Sigmoid colon (tissue), 7 donors: Measurements from ENCODE around the gene CD2. TPM values are rescaled to one million over a fixed set of nuclear protein-coding genes. Genes with fewer than 3 reads are reported as not detected.

Experiments
- DNase-seq: peaks from one replicate; pipeline ENCODE4 v3.0.0-alpha.2; 2019
- H3K27ac ChIP-seq, 4 donors: fragments of 200-600 bp; sonication (generic); one replicate each; pipeline ENCODE4 v1.5.1; 2016 to 2019; ENCODE audit warnings: mild to moderate bottlenecking in 1 of 4
- H3K27me3 ChIP-seq, 3 donors: fragments of 200-600 bp; sonication (generic); one replicate each; pipeline ENCODE4 v1.5.1; 2019; ENCODE audit warnings: mild to moderate bottlenecking in 1 of 3
- H3K36me3 ChIP-seq, 4 donors: fragments of 200-600 bp; sonication (generic); one replicate each; pipeline ENCODE4 v1.5.1; 2016 to 2019
- H3K4me1 ChIP-seq, 4 donors: fragments of 200-600 bp; sonication (generic); one replicate each; pipeline ENCODE4 v1.5.1; 2017 to 2019
- H3K4me3 ChIP-seq, 4 donors: fragments of 200-600 bp; sonication (generic); one replicate each; pipeline ENCODE4 v1.5.1; 2017 to 2019; ENCODE audit warnings: mild to moderate bottlenecking in 2 of 4, moderate library complexity in 1 of 4
- H3K9me3 ChIP-seq, 4 donors: fragments of 200-600 bp in 3 of 4; sonication (generic) in 3 of 4; one replicate each; pipeline versions ENCODE4 v1.5.1 to v1.6.1; 2013 to 2019
- EP300 ChIP-seq, 4 donors: sonication (generic); formaldehyde crosslinking; IDR thresholded peaks; one replicate each; pipeline ENCODE4 v1.6.1; 2017; ENCODE audit warnings: antibody characterized with exemption in 4 of 4
- POLR2A ChIP-seq, 2 donors: fragments of 450-650 bp; IDR thresholded peaks; one replicate each; pipeline ENCODE4 v1.6.1; 2016; ENCODE audit warnings: antibody characterized with exemption in 2 of 2, mild to moderate bottlenecking in 2 of 2, moderate library complexity in 2 of 2
- POLR2AphosphoS5 ChIP-seq, 4 donors: sonication (generic); formaldehyde crosslinking; IDR thresholded peaks; one replicate each; pipeline ENCODE4 v1.6.1; 2017; ENCODE audit warnings: antibody characterized with exemption in 4 of 4
- WGBS, 2 donors: extraction: QIAGEN DNeasy Blood & Tissue Kit; methylation state at CpG; one replicate each; pipeline ENCODE4 v1.1.7; 2013; 5-methylcytosine and 5-hydroxymethylcytosine counted together
- intact Hi-C: fragments of 100-400 bp; cut with DNase I; formaldehyde crosslinking; loops from one replicate; pipeline ENCODE4 v1.15.1; 2023
- polyA plus RNA-seq, 3 donors: library from polyadenylated mRNA; stranded (reverse); fragments of 200-250 nt; gene quantifications; one replicate each; pipeline ENCODE4 v1.2.3, GENCODE V29; 2013
- total RNA-seq, 4 donors: library from RNA; depleted of rRNA; stranded (reverse); fragments of >200 nt; gene quantifications; one replicate each; pipeline ENCODE4 v1.1.0, GENCODE V29; 2016
- TF ChIP-seq, protein P1 (sequence below), 4 experiments: fragments of 450-650 bp in 3 of 4; fragments of 200-600 bp in 1 of 4; IDR thresholded peaks; one replicate each; pipeline ENCODE4 v1.5.1; 2016 to 2019; ENCODE audit warnings: antibody characterized with exemption in 4 of 4, mild to moderate bottlenecking in 3 of 4, moderate library complexity in 2 of 4
- donor health status: healthy with polysubstance abuse.
- donor health status: Bipolar disorder and iron deficiency.
- donor health status: healthy.

CD2 gene
- total and polyA plus RNA-seq, 7 donors, result 0.36 to 30.2 (median 1.1) TPM; not detected in 1

DNA sequence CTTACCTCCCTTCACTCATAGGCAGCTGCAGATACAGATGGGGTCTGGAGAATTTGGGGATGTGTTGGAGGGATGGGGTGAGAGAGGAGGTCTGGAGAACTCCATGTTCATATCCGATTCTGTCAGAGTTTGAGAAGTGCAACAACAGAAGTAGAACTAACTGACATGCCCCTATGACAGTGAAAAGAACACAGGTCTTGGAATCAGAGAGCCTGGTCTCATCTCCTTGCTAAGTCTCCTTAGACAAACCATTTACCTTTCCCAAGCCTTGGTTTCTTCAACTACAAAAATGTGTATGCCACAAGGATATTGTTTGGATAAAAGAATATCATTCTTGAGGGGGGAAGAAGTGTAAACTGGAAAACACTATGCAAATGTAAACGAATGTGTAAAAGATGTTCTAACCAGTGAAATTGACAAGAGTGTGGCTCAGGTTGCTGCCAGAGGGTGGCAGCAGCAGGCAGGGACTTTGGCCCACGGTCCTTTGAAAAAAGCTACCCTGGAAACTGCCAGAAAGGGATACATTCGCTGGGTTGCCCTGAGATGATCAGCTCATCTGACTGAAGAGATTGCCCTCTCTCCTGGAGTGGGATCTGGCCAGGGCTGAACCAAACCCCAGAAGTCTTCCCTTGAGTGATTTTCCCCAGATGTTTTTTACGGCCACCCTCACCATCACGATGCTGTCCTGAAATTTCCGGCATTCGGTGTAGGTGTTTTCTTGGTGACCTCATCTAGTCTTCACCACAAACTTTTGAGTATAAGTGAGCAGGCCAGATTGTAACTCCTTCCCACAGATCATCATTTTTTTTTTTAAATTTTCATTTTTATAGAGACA is 17.0 kb upstream of the CD2 start:
- Histone ChIP-seq H3K36me3 (no peaks in the 10 kb centered on the region), H3K4me1 (no peaks in the 10 kb centered on the region), H3K4me3 (no peak overlapping the region), H3K9me3 (no peaks in the 10 kb centered on the region), H3K27me3 (no peaks in the 10 kb centered on the region), H3K27ac (no peak overlapping the region)
- intact Hi-C loops, result loop anchor here (1.0 kb wide), 1 partner anchor 318 kb away; no protein-coding TSS in a partner anchor
- no peak for DNase-seq
- TF ChIP-seq, protein P1, sequence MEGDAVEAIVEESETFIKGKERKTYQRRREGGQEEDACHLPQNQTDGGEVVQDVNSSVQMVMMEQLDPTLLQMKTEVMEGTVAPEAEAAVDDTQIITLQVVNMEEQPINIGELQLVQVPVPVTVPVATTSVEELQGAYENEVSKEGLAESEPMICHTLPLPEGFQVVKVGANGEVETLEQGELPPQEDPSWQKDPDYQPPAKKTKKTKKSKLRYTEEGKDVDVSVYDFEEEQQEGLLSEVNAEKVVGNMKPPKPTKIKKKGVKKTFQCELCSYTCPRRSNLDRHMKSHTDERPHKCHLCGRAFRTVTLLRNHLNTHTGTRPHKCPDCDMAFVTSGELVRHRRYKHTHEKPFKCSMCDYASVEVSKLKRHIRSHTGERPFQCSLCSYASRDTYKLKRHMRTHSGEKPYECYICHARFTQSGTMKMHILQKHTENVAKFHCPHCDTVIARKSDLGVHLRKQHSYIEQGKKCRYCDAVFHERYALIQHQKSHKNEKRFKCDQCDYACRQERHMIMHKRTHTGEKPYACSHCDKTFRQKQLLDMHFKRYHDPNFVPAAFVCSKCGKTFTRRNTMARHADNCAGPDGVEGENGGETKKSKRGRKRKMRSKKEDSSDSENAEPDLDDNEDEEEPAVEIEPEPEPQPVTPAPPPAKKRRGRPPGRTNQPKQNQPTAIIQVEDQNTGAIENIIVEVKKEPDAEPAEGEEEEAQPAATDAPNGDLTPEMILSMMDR (IDR thresholded peaks at IDR 0.05), result peak; percentile 10 to 72 (median 66)
- no peak for TF ChIP-seq EP300 (IDR thresholded peaks at IDR 0.05)
- WGBS, 2 donors, result 45 to 47% methylated on average over 8 of the region's 8 CpGs

DNA sequence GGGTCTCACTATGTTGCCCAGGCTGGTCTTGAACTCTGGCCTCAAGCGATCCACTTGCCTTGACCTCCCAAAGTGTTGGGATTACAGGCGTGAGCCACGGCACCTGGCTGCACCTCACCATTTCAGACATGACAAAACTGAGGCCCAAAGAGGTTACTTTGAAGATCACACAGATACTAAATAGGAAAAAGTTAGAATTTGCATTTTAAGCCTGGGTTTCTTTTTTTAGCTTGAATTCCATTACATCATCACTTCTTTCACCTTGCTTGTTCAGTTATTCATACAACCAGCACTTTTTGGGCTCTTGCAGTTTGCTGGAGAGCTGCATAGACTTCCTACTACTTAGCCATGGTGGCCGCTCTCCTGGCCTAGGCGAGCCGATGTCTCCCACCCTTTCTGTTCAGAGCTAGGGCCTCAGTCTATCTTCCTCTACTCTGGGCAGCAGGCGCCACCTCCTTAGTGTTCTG is 16.3 kb upstream of the CD2 start:
- 75 to 86% methylated on average over 7 of the region's 7 CpGs for WGBS, 2 donors
- no peak for DNase-seq
- intact Hi-C loops, result loop anchor here (1.0 kb wide), 1 partner anchor 317 kb away; no protein-coding TSS in a partner anchor

DNA sequence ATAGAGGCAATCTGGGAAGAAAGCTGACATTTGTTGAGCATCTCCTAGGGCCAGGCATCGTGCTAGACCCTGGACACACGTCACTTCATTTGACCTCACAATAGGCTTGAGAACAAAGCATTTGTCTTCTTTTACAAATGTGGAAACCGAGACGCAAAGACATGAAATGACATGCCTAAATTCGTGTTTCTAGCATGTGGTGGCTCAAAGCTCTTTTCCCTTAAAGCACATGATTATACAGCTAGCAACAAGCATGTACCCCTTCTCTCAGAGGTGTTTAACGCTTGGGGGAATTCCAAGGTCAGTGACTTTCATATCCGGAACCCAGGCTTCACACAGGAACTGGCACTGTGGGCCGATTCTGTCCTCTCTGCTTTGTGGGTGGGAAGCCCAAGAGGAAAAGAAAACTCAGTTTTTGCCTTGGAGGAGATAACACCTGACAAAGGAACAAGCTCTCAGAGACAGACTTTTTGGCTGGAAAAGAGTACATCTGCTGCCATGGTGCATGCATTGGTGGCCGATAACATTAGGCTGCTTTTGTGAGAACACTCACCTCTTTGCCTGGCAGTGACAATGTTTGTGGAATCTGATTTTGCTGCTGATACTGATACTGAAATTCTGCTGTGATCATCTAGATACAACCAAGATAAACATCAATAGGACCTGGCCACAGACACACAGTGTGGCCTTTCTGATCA is 15.4 kb upstream of the CD2 start:
- H3K27ac ChIP-seq, result no peak overlapping the region
- no peaks in the 10 kb centered on the region for H3K27me3 ChIP-seq
- H3K36me3 ChIP-seq, result no peaks in the 10 kb centered on the region
- no peak for TF ChIP-seq POLR2A (IDR thresholded peaks at IDR 0.05)
- TF ChIP-seq EP300 (IDR thresholded peaks at IDR 0.05), result no peak
- no peak for TF ChIP-seq POLR2AphosphoS5 (IDR thresholded peaks at IDR 0.05)
- TF ChIP-seq, protein P1 (IDR thresholded peaks at IDR 0.05), result no peak
- intact Hi-C loops, result no loop called here
- DNase-seq, result no peak
- WGBS, 2 donors, result 69 to 84% methylated on average over 9 of the region's 9 CpGs
- peaks cover 0 to 10% (median 6%) of the 10 kb centered on the region in 4 donors for H3K9me3 ChIP-seq
- no peaks in the 10 kb centered on the region for H3K4me1 ChIP-seq
- no peak overlapping the region for H3K4me3 ChIP-seq

More for the DNA sequence above, 16.3 kb upstream of the CD2 start:
- Histone ChIP-seq H3K36me3 (no peaks in the 10 kb centered on the region), H3K27me3 (no peaks in the 10 kb centered on the region), H3K4me3 (no peak overlapping the region), H3K9me3 (peaks cover 0 to 1% (median 0%) of the 10 kb centered on the region in 4 donors), H3K27ac (no peak overlapping the region), H3K4me1 (no peaks in the 10 kb centered on the region)
- TF ChIP-seq, protein P1 (IDR thresholded peaks at IDR 0.05), result no peak
- TF ChIP-seq EP300 (IDR thresholded peaks at IDR 0.05), result no peak

DNA sequence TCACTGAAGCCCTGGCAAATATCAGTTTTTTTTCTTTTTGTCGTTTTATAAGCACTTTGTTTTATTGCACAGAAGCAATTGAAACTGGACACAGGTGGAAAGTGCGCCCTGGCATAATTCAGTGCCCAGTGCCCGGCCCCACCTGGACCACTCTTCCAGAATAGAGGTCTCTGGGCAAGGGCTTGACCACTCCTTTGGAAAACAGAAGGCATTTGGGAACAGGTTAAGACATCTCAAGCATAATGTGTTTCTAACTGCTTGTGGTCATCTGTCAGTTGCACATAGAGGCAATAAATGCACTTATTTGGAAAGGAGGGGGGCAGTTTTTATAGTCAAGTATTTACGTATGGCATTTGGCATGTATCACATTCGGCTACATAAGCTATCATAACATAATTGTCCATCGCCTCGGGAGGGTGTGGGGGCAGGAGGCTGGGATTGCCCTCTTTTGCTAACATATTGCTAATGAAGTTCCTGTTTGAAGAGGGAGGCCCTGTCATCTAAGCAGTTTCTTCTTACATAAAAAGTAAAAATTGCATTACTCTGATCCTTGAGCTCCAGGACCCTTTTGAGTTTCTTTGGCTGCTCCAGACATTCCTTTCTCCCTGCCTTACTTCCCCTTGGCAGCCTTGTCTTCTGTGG is 14.7 kb upstream of the CD2 start:
- WGBS, 2 donors, result 51 to 73% methylated on average over 7 of the region's 7 CpGs
- H3K4me3 ChIP-seq, result no peak overlapping the region
- no peak overlapping the region for H3K27ac ChIP-seq
- DNase-seq, result no peak
- H3K36me3 ChIP-seq, result no peaks in the 10 kb centered on the region
- TF ChIP-seq, protein P1 (IDR thresholded peaks at IDR 0.05), result no peak
- TF ChIP-seq POLR2AphosphoS5 (IDR thresholded peaks at IDR 0.05), result no peak
- TF ChIP-seq EP300 (IDR thresholded peaks at IDR 0.05), result no peak
- no peak for TF ChIP-seq POLR2A (IDR thresholded peaks at IDR 0.05)
- H3K9me3 ChIP-seq, result peaks cover 0 to 16% (median 10%) of the 10 kb centered on the region in 4 donors
- intact Hi-C loops, result no loop called here
- no peaks in the 10 kb centered on the region for H3K27me3 ChIP-seq
- H3K4me1 ChIP-seq, result no peaks in the 10 kb centered on the region
